Right lobe of liver (tissue), 4 donors: ENCODE results near the gene NAT16.

Experiments
- POLR2A ChIP-seq: fragments of 450-650 bp; IDR thresholded peaks from one replicate; pipeline ENCODE4 v1.6.1; 2017; ENCODE audit warnings: antibody characterized with exemption, mild to moderate bottlenecking
- TF ChIP-seq, protein P1 (sequence below), 4 donors: fragments of 200-600 bp in 3 of 4; fragments of 450-650 bp in 1 of 4; IDR thresholded peaks; one replicate each; pipeline versions ENCODE4 v1.5.1 to v1.8.0; 2016 to 2022; ENCODE audit warnings: antibody characterized with exemption in 4 of 4, mild to moderate bottlenecking in 2 of 4
- donor health status: DM: no; HTN: no; CAD: no.
- donor health status: DM: no; HTN: no; CAD: no.
- donor health status: DM: no; HTN: yes; CAD: no.

DNA sequence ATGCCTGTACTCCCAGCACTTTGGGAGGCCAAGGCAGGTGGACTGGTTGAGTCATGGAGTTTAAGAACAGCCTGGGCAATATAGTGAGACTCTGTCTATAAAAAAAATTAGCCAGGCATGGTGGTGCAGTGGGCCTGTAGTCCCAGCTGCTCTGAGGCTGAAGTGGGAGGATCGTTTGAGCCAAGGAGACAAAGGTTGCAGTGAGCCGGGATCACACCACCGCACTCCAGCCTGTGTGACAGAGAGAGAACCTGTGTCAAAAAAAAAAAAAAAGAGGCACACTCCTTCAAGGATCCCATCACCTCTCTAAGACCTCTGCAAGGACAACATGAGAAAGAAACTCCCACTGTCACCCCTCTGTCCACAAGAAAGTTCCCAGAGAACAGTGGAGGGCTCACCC lies 4.4 kb downstream of the NAT16 start:
- TF ChIP-seq, protein P1, sequence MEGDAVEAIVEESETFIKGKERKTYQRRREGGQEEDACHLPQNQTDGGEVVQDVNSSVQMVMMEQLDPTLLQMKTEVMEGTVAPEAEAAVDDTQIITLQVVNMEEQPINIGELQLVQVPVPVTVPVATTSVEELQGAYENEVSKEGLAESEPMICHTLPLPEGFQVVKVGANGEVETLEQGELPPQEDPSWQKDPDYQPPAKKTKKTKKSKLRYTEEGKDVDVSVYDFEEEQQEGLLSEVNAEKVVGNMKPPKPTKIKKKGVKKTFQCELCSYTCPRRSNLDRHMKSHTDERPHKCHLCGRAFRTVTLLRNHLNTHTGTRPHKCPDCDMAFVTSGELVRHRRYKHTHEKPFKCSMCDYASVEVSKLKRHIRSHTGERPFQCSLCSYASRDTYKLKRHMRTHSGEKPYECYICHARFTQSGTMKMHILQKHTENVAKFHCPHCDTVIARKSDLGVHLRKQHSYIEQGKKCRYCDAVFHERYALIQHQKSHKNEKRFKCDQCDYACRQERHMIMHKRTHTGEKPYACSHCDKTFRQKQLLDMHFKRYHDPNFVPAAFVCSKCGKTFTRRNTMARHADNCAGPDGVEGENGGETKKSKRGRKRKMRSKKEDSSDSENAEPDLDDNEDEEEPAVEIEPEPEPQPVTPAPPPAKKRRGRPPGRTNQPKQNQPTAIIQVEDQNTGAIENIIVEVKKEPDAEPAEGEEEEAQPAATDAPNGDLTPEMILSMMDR (IDR thresholded peaks at IDR 0.05) = no peak
- TF ChIP-seq POLR2A = no peak
